Uterus (tissue), 4 donors: Measurements from ENCODE around the gene GLI2. TPM values are rescaled to one million over a fixed set of nuclear protein-coding genes. Genes with fewer than 3 reads are reported as not detected.

ENCODE experiments used
- DNase-seq, 2 donors: peaks; one replicate each; pipeline ENCODE4 v3.0.0-alpha.2; 2019 to 2020
- H3K27ac ChIP-seq, 2 donors: fragments of 200-600 bp; sonication (generic); 1 replicate in 1 of 2; 2 replicates in 1 of 2; pipeline ENCODE4 v1.5.1; 2016 to 2018
- H3K27me3 ChIP-seq, 2 donors: fragments of 200-600 bp; sonication (generic); one replicate each; pipeline ENCODE4 v1.5.1; 2018 to 2019; ENCODE audit warnings: control low read depth in 1 of 2
- H3K36me3 ChIP-seq, 2 donors: fragments of 200-600 bp; sonication (generic); one replicate each; pipeline ENCODE4 v1.5.1; 2019; ENCODE audit warnings: control low read depth in 1 of 2
- H3K4me1 ChIP-seq, 2 donors: fragments of 200-600 bp; sonication (generic); one replicate each; pipeline ENCODE4 v1.5.1; 2018 to 2019; ENCODE audit warnings: control low read depth in 1 of 2
- H3K4me3 ChIP-seq, 2 donors: fragments of 200-600 bp; sonication (generic); 1 replicate in 1 of 2; 2 replicates in 1 of 2; pipeline ENCODE4 v1.5.1; 2018 to 2019; ENCODE audit warnings: mild to moderate bottlenecking in 1 of 2
- H3K9me3 ChIP-seq, 2 donors: fragments of 200-600 bp; sonication (generic); one replicate each; pipeline ENCODE4 v1.5.1; 2019; ENCODE audit warnings: control low read depth in 1 of 2
- POLR2A ChIP-seq, 2 donors: fragments of 450-650 bp; IDR thresholded peaks; one replicate each; pipeline ENCODE4 v1.6.1; 2016; ENCODE audit warnings: antibody characterized with exemption in 2 of 2, mild to moderate bottlenecking in 1 of 2, moderate library complexity in 1 of 2
- intact Hi-C: fragments of 100-400 bp; cut with DNase I; formaldehyde crosslinking; loops from one replicate; pipeline ENCODE4 v1.15.1; 2023; ENCODE audit warnings: low total_unique reads
- total RNA-seq, 4 donors: library from RNA; depleted of rRNA in 3 of 4; stranded (reverse); fragments of >200 nt in 3 of 4; gene quantifications; one replicate each; pipeline versions ENCODE4 v1.1.0 to v1.2.4, GENCODE V29; 2014 to 2023
- TF ChIP-seq, protein P1 (sequence below), 4 experiments: fragments of 200-600 bp in 2 of 4; fragments of 450-650 bp in 2 of 4; sonication (generic) in 2 of 4; IDR thresholded peaks; one replicate each; pipeline ENCODE4 v1.5.1; 2016 to 2019; ENCODE audit warnings: antibody characterized with exemption in 4 of 4, mild to moderate bottlenecking in 2 of 4, moderate library complexity in 1 of 4
- donor health status: DM: yes; HTN: yes; CAD: no.

GLI2 gene
- total RNA-seq, 4 donors from 2014 or later, result 2.9 to 23.6 (median 12.9) TPM

DNA sequence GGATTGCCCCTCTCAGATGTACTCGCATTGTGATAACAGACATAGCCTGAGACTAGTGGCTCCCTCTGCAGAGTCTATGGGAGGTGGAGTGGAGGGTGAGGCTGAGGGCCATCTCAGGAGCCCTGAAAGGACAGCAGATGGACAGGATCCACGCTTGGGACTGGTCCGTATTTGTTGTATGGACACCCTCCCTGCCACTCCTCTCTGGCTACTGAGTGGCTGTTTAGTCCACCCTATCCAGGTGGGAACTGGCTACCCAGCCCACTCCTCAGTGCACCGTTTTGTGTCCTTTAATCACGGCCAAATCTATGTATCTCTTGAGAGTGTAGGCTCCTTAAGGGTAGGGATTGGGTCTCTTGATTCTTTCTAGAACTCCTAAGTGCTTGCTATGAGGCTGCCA is 4.5 kb upstream of the GLI2 start:
- Histone ChIP-seq H3K9me3 (no peaks in the 10 kb centered on the region), H3K27ac (no peak overlapping the region), H3K36me3 (no peaks in the 10 kb centered on the region), H3K4me3 (no peak overlapping the region), H3K4me1 (peaks cover 0 to 7% of the 10 kb centered on the region in 2 donors), H3K27me3 (no peaks in the 10 kb centered on the region)
- no peak for DNase-seq
- intact Hi-C loops, result no loop called here
- TF ChIP-seq POLR2A (IDR thresholded peaks at IDR 0.05), result no peak
- TF ChIP-seq, protein P1, sequence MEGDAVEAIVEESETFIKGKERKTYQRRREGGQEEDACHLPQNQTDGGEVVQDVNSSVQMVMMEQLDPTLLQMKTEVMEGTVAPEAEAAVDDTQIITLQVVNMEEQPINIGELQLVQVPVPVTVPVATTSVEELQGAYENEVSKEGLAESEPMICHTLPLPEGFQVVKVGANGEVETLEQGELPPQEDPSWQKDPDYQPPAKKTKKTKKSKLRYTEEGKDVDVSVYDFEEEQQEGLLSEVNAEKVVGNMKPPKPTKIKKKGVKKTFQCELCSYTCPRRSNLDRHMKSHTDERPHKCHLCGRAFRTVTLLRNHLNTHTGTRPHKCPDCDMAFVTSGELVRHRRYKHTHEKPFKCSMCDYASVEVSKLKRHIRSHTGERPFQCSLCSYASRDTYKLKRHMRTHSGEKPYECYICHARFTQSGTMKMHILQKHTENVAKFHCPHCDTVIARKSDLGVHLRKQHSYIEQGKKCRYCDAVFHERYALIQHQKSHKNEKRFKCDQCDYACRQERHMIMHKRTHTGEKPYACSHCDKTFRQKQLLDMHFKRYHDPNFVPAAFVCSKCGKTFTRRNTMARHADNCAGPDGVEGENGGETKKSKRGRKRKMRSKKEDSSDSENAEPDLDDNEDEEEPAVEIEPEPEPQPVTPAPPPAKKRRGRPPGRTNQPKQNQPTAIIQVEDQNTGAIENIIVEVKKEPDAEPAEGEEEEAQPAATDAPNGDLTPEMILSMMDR (IDR thresholded peaks at IDR 0.05), result no peak

DNA sequence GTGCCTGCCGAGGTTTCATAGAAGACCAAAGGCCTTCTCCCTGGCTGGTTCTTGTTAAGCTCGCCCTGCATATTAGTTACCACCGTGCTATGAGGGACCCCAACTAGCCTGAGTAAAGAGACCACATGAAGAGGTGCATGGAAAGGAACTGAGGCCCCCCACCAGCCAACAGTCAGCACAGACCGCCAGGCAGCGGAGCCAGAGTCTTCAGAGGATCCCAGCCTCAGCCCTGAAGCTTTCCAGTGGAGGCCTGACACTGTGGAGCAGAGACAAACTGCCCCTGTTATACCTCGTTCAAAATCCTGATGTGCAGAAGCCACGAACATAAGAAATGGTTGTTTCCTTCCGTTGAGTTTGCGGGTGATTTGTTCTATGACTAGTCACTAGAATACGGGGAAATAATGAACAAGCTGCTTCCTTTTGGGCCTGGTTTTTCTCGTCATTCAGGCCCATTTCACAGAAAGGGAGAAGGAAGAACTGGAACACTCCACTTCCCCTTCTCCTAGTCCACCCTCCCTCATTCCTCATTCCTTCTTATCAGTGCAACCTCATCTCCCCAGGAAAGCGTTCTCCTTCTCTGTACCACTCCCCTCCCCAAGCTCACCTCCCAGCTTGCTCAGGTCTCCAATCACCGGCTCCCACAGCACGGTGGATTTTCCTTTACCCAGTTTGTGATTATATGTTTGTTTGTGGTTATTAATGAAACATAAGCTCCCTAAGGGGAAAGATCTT is 3.0 kb upstream of the GLI2 start:
- intact Hi-C loops, result no loop called here
- peak overlapping the region in 1 of 2 donors; percentile 45 for H3K27ac ChIP-seq
- peaks cover 0 to 7% of the 10 kb centered on the region in 2 donors for H3K4me1 ChIP-seq
- no peak overlapping the region for H3K4me3 ChIP-seq
- TF ChIP-seq, protein P1 (IDR thresholded peaks at IDR 0.05), result no peak
- TF ChIP-seq POLR2A (IDR thresholded peaks at IDR 0.05), result no peak
- H3K27me3 ChIP-seq, result no peaks in the 10 kb centered on the region
- H3K36me3 ChIP-seq, result no peaks in the 10 kb centered on the region
- no peaks in the 10 kb centered on the region for H3K9me3 ChIP-seq
- no peak for DNase-seq

DNA sequence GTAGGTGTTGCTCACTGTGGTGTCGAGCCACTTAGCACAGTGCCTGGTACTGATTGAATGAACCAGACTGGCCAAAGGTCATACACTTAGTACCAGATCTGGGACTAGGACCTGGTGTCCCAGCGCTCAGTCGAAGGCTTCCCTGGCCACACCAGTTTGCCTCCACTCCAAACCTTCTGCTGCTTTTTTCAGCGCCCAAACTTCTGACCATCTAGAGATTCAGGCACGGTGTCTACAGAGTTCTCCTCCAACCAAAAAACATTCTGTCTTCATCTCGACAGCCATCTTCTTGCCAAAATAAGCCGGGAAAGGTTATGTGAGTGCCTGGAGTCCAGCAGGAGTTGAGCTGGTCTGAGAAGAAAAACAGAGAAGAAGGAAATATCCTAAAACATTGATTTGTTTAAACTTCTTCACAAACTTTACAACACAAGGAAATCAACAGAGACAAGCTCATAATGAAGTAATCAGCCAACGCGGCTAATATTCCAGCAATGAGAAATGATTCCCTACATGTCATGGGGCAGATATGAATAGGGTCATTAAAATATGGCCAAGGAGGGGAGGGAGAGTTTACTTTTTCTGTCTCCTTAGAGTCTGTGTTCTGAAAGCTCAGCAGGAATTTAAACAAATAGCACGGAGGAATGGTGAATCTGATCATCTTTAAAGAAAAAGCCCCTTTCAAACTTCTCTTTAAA is 2.3 kb upstream of the GLI2 start:
- TF ChIP-seq POLR2A (IDR thresholded peaks at IDR 0.05), result no peak
- TF ChIP-seq, protein P1 (IDR thresholded peaks at IDR 0.05), result no peak
- Histone ChIP-seq H3K4me1 (peaks cover 0 to 7% of the 10 kb centered on the region in 2 donors), H3K4me3 (no peak overlapping the region), H3K36me3 (no peaks in the 10 kb centered on the region), H3K9me3 (no peaks in the 10 kb centered on the region), H3K27me3 (no peaks in the 10 kb centered on the region), H3K27ac (peak overlapping the region; percentile 25 to 45)
- intact Hi-C loops, result no loop called here
- no peak for DNase-seq

DNA sequence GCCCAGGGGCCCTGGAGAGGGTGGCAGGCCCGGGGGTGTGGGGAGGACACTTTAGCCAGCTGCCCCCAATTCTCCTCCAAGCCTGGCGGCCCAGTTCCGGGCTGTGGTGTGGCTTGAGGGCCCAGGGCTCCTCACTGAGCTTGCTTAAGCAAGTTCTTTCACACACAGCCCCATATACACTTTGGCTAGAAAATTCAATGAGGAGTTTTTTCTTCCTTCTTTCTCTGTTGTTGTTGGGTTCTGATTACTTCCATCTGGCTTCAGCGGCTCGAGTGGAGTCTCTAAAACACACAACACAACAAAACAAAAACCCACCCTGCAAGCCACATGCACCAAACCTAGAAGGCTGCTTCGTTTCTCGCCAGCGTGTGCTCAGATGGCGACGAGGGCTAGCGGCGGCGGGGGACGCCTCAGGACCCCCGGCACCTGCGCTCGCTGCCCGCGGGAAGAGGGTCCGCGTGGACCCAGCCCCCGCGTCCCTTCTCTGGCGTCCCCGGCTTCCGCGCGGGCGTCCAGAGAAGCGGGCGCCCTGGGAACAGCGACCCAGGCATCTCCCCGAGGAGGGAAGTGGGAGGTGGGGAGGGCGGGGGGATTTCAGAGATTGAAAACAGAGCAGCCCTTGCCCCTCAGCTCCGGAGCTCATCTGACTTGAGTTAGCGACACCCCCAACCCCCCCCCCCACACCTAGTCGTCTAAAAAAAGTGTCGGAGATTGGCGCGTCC is 577 bp upstream of the GLI2 start:
- Histone ChIP-seq H3K4me3 (peak overlapping the region; percentile 44 to 66), H3K27ac (peak overlapping the region; percentile 83), H3K36me3 (no peaks in the 10 kb centered on the region), H3K27me3 (no peaks in the 10 kb centered on the region), H3K9me3 (no peaks in the 10 kb centered on the region), H3K4me1 (peaks cover 0 to 4% of the 10 kb centered on the region in 2 donors)
- intact Hi-C loops, result no loop called here
- DNase-seq, result peak in 1 of 2 donors; percentile 31
- TF ChIP-seq POLR2A (IDR thresholded peaks at IDR 0.05), result no peak
- TF ChIP-seq, protein P1 (IDR thresholded peaks at IDR 0.05), result no peak
